Thoracic aorta (tissue), 2 donors: ENCODE measurements around the gene SYP. TPM values are rescaled to one million over a fixed set of nuclear protein-coding genes. Genes with fewer than 3 reads are reported as not detected.

Experiments
- ATAC-seq: fragments of 150-250 bp; one replicate; pipeline ENCODE4 v1.8.0; 2017; ENCODE audit warnings: low read depth; ENCODE audit not compliant: insufficient number of reproducible peaks, low FRiP score
- DNase-seq: peaks from one replicate; pipeline ENCODE4 v3.0.0-alpha.2; 2020; ENCODE audit warnings: low spot score
- H3K27ac ChIP-seq, 2 donors: fragments of 200-600 bp; sonication (generic); 1 replicate in 1 of 2; 2 replicates in 1 of 2; pipeline ENCODE4 v1.5.1; 2016; ENCODE audit warnings: mild to moderate bottlenecking in 2 of 2, moderate library complexity in 2 of 2
- H3K27me3 ChIP-seq: fragments of 200-600 bp; sonication (generic); replicated peaks from 2 replicates; pipeline ENCODE4 v1.6.0; 2016; ENCODE audit warnings: mild to moderate bottlenecking; ENCODE audit not compliant: insufficient read depth
- H3K36me3 ChIP-seq: fragments of 200-600 bp; sonication (generic); one replicate; pipeline ENCODE4 v1.5.1; 2016
- H3K4me1 ChIP-seq, 2 donors: fragments of 200-600 bp; sonication (generic); 1 replicate in 1 of 2; 2 replicates in 1 of 2; pipeline versions ENCODE4 v1.5.1 to v1.6.0; 2016; ENCODE audit warnings: low read depth in 2 of 2, mild to moderate bottlenecking in 1 of 2; ENCODE audit not compliant: control insufficient read depth in 1 of 2
- H3K4me3 ChIP-seq: fragments of 200-600 bp; sonication (generic); 2 replicates; pipeline ENCODE4 v1.5.1; 2016; ENCODE audit warnings: mild to moderate bottlenecking
- H3K9me3 ChIP-seq: fragments of 200-600 bp; sonication (generic); 2 replicates; pipeline ENCODE4 v1.5.1; 2016
- CTCF ChIP-seq: fragments of 200-600 bp; sonication (generic); IDR thresholded peaks from one replicate; pipeline ENCODE4 v1.5.1; 2019; ENCODE audit warnings: antibody characterized with exemption
- total RNA-seq, 2 donors: library from RNA; depleted of rRNA; stranded (reverse); fragments of >200 nt; gene quantifications; one replicate each; pipeline versions ENCODE4 v1.1.0 to v1.2.3, GENCODE V29; 2016

The SYP gene
- total RNA-seq, 2 donors from 2014 or later: 3.2 to 6.9 TPM

GRCh38 chrX:49164589-49165360 lies 35.2 kb downstream of the SYP start:
- TF ChIP-seq CTCF: no peak
- peaks cover 5 to 11% of the 10 kb centered on the region in 2 donors for H3K4me1 ChIP-seq
- H3K27me3 ChIP-seq: no peaks in the 10 kb centered on the region
- H3K36me3 ChIP-seq: no peaks in the 10 kb centered on the region
- H3K27ac ChIP-seq: peak overlapping the region in 1 of 2 donors; percentile 93
- H3K4me3 ChIP-seq: no peak overlapping the region
- H3K9me3 ChIP-seq: no peaks in the 10 kb centered on the region
- ATAC-seq (no peak), DNase-seq (no peak)

- Histone ChIP-seq H3K36me3 (no peaks in the 10 kb centered on the region), H3K4me3 (peak overlapping the region; percentile 69), H3K27me3 (no peaks in the 10 kb centered on the region), H3K9me3 (no peaks in the 10 kb centered on the region), H3K27ac (peak overlapping the region; percentile 93), H3K4me1 (peaks cover 5 to 11% of the 10 kb centered on the region in 2 donors)
- DNase-seq (peak; percentile 50), ATAC-seq (peak; percentile 63)
- TF ChIP-seq CTCF: peak; percentile 68
These were observed 36.2 kb downstream of the SYP start for GRCh38 chrX:49163555-49164419.

- ATAC-seq (no peak), DNase-seq (no peak)
- Histone ChIP-seq H3K4me3 (peak within 1 kb of the TSS; percentile 69), H3K36me3 (no peaks in the 10 kb centered on the region), H3K27me3 (no peaks in the 10 kb centered on the region), H3K4me1 (peaks cover under 1 to 2% of the 10 kb centered on the region in 2 donors), H3K27ac (peak within 1 kb of the TSS; percentile 93), H3K9me3 (no peaks in the 10 kb centered on the region)
- TF ChIP-seq CTCF: no peak
These were observed 37.4 kb downstream of the SYP start, which contains the start of gene MAGIX for GRCh38 chrX:49162620-49163019. TSS of gene MAGIX (plus strand) at chrX:49162758. CDS start at chrX:49162890, 132 bp downstream.

- Histone ChIP-seq H3K4me3 (no peak overlapping the region), H3K36me3 (no peaks in the 10 kb centered on the region), H3K4me1 (no peaks in the 10 kb centered on the region), H3K9me3 (no peaks in the 10 kb centered on the region), H3K27me3 (no peaks in the 10 kb centered on the region), H3K27ac (no peak overlapping the region)
- ATAC-seq (no peak), DNase-seq (no peak)
- TF ChIP-seq CTCF: no peak
These were observed 38.4 kb downstream of the SYP start for GRCh38 chrX:49161632-49162031.

DNA sequence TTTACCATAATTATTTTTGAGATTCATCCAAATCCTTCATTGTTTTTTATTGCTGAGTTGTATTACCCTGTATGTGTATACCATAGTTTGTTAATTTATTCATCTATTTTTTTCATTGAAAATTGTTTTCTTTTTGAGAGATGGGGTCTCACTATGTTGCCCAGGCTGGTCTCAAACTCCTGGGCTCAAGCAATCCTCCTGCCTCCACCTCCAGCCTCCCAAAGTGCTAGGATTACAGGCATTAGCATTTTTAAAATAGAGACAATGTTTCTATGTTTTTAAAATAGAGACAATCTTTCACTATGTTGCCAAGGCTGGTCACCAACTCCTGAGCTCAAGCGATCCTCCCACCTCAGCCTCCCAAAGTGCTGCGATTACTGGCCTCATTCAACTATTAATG lies 39.1 kb downstream of the SYP start:
- TF ChIP-seq CTCF: no peak
- H3K27ac ChIP-seq: no peak overlapping the region
- H3K27me3 ChIP-seq: no peaks in the 10 kb centered on the region
- ATAC-seq (no peak), DNase-seq (no peak)
- no peaks in the 10 kb centered on the region for H3K4me1 ChIP-seq
- no peaks in the 10 kb centered on the region for H3K36me3 ChIP-seq
- H3K4me3 ChIP-seq: no peak overlapping the region
- H3K9me3 ChIP-seq: no peaks in the 10 kb centered on the region
